GM21447 (cell line): ENCODE data around the gene CYP26A1.
"Not testable (repeated sequence)": the region's sequence is repeated elsewhere in the genome, so short reads cannot be mapped to it uniquely, and the experiment has no call there.

Experiments
- ATAC-seq: cut with Tn5 transposase; IDR thresholded peaks from one replicate; pipeline ENCODE4 v1.9.1; 2021; ENCODE audit not compliant: unreplicated experiment

The CYP26A1 gene

GRCh38 chr10:93079663-93080349 lies 6.1 kb downstream of the CYP26A1 start:
- no peak for ATAC-seq

- peak; percentile 55 for ATAC-seq
Observed at GRCh38 chr10:93080350-93081046, 6.8 kb downstream of the CYP26A1 start.

DNA sequence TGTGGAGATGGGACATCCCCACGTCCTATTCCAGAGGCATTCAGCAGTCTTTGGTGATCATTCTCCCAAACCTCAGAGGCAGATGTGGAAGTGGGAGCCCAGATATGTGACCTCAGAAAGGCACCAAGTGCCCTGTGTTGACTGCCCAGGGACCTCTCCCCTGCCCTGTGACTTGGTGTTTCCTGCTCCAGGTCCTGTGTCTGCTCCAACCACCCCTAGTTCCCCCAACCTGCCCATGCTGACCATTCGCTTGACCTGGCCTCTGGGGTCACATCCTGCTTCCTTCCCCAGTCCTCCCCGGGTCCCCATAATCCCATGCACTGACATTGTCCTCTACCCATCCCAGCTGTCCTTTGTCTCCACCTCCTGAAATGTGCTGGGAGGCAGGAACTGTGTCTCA lies 7.6 kb downstream of the CYP26A1 start:
- no peak for ATAC-seq

- no peak for ATAC-seq
Observed at GRCh38 chr10:93081834-93082233, 8.1 kb downstream of the CYP26A1 start.

GRCh38 chr10:93083743-93084539 lies 10.2 kb downstream of the CYP26A1 start:
- ATAC-seq = no peak

GRCh38 chr10:93085272-93085859 lies 11.7 kb downstream of the CYP26A1 start:
- no peak for ATAC-seq

DNA sequence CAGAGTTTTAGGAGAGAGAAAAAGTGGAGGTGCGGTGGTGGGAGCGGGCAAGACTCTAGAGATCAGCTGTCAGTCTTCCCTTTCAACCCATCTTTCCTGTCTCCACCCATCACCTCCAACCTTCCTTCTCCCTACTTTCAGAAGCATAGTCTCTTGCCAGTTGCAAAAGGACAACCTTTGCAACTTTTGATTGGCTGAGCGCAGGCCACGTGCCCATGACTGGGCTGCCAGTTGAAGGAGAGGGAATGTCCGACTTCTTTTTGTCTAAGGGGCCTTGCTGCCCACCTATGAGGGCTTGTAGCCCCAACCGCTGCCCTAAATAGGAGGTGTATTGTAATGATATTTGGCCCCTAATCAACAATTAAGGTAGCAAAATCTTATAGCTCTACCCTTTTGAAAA lies 12.6 kb downstream of the CYP26A1 start:
- no peak for ATAC-seq

DNA sequence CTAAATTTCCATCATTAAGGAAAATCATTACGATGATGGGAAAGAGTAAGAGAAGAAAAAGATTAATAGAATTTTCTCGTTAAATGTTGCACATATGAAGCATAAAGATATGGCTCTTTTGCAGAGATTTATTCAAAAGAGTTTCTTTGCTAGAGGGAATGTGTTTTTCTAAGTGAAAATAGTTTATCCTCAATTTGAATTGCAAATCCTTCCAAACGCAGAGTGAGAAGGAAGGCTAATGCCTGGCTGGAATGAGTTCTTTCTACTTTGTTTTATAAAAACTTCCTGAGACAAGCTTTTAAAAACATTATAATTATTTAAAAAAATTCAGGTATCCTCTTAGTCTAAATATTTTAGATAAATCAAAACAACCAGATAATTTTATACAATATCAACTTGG lies 14.2 kb downstream of the CYP26A1 start:
- no peak for ATAC-seq

DNA sequence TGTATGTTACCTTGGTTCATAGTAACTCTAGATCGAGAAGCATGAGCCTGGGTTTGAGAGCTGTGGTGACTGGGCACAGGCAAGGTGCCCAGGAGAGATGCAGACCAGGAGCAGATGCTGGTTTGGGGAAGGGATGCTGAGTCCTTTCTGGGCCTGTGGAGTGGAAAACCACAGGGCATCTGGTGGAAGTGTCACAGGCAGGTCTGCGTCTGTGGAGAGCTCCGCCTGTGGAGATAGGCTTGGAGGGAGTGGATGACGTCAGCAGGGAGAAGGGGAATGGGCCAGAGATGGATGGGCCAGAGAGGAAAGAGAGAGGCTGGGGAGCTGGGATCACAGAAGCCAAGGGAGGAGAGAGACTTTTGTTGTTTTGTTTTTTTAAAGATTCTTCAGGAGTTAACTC lies 14.8 kb downstream of the CYP26A1 start:
- ATAC-seq = no peak

GRCh38 chr10:93090619-93091018 lies 16.9 kb downstream of the CYP26A1 start:
- no peak for ATAC-seq

- ATAC-seq = no peak
Observed at GRCh38 chr10:93091960-93092359, 18.3 kb downstream of the CYP26A1 start.

- ATAC-seq = no peak
Observed at GRCh38 chr10:93095225-93095624, 21.5 kb downstream of the CYP26A1 start.

DNA sequence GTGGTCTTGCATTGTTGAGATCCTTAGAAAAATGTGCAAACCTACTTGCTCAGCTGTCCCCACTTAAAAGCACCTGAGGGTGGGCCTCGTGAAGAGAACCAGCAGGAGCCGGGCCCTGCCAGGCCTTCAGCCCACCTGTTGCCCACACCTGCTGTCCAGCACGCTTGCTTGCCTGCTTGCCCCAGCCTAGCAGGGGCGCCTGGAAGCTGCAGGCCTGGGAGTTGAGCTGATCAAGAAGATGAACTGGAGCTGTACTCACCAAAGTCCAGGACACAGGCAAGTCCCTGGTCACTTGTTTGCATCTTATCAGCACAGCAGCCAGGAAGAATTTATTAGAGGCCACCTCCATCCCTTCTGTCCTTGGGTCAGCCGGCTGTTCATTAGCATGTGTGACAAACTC lies 23.2 kb downstream of the CYP26A1 start:
- no peak for ATAC-seq

DNA sequence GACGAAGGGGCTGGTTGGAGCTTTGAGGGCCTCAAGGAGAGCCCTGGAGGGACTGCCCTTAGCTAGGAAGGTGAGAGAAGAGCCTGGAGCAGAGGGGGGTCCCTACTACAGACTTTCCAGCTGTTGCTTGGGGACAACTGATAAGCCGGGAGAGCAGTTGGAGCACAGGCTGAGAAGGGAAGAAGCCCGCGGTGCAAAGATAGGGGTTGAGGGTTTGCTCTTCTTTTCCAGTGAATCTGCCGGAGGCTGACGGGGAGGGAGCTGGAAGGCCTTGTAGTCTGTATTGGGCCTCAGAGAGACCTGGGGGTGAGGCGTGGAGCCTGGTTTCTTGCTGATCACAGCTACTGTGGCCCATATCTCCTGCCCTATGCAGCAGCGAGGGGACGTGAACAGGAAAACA lies 23.7 kb downstream of the CYP26A1 start:
- no peak for ATAC-seq

DNA sequence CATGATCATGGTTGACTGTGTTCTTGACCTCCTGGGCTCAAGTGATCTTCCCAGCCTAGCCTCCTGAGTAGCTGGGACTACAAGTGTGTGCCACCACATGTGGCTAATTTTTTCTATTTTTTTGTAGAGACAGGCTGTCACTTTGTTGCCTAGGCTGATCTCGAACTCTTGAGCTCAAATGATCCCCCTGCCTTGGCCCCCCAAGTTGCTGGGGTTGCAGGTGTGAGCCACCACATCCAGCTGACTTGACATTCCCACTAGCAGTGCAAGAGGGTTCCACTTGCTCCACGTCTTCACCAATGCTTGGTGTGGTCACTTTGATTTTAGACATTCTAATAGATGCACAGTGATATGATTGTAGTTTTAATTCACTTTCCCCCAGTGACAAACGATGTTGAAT lies 25.1 kb downstream of the CYP26A1 start:
- ATAC-seq = no peak

- no peak for ATAC-seq
Observed at GRCh38 chr10:93099670-93100069, 26.0 kb downstream of the CYP26A1 start.

GRCh38 chr10:93101148-93101547 lies 27.5 kb downstream of the CYP26A1 start:
- not testable (repeated sequence) for ATAC-seq

DNA sequence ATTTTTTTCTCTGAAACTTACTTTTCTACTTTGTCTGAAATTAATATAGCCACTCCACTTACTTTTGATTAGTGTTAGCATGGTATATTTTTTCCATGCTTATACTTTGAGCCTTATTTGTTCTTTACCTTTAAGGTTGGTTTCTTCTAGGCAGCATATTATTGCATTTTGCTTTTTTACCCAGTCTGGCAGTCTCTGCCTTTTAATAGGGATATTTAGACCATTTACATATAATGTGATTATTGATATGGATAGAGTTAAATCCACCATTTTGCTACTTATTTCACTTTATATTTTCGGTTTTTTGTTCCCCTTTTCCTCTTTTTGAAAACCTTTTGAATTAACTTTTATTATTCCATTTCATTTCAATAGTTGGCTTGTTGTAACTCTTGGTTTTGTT lies 30.3 kb downstream of the CYP26A1 start:
- ATAC-seq = no peak

- no peak for ATAC-seq
Observed at GRCh38 chr10:93106631-93107072, 33.0 kb downstream of the CYP26A1 start.

DNA sequence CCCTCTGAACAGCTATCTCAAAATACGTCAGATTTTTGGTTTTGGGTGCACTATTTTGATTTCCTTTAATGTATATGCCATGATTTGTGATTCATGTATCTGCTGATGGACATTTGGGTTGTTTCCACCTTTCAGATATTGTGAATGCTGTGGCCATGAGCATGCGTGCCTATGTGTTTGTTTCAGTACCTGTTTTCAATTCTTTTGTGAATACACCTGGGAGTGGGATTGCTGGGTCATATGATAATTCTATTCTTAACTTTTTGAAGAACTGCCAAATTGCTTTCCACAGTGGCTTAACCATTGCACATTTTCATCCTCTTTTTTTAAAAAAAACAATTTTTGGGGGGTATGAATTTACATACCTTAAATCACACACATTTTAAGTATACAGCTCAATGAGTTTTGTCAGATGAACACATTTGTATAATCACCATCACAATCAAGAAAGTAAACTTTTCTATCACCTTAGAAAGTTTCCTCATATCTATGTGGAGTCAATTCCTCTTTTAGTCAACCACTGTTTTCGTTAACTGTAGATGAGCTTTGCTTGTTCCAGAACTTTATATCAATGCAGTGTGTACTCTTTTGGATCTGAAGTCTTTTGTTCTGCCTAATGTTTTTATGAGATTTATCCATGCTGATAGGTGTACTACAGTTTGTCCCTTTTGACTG lies 36.9 kb downstream of the CYP26A1 start:
- peak; percentile 70 for ATAC-seq

DNA sequence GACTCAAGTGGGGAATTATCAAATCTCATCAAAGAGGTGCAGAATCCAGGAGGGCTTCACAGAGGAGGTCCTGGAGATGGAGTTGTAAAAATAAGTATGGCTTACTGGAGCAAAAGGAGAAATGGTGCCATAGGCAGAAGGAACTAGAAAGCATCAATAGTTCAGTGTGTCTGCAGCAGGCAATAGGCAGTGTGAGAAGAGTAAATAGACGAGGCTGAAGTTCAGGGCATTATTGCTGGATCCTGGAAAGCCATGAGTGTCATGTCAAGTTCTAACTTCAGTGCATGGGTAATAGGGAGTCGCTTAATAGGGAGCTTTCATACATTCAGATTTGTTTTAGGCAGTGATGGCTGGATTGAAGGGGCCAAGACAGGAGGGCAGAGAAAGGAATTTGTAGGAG lies 39.3 kb downstream of the CYP26A1 start:
- no peak for ATAC-seq
